Right lung (tissue), 5 donors: ENCODE results near the gene B2M. TPM values are rescaled to one million over a fixed set of nuclear protein-coding genes. Genes with fewer than 3 reads are reported as not detected.
"Not testable (repeated sequence)": the region's sequence is repeated elsewhere in the genome, so short reads cannot be mapped to it uniquely, and the experiment has no call there.

ENCODE experiments used
- DNase-seq, 2 donors: peaks; one replicate each; pipeline ENCODE4 v3.0.0-alpha.2; 2013
- polyA plus RNA-seq, 5 donors: library from polyadenylated mRNA; unstranded; fragments of 120-200 nt; gene quantifications; one replicate each; pipeline versions ENCODE4 v1.2.1 to v1.2.3, GENCODE V29; 2013; ENCODE audit warnings: inconsistent platforms in 1 of 5, low replicate concordance in 1 of 5; ENCODE audit not compliant: insufficient read length in 5 of 5, insufficient read depth in 1 of 5

Gene B2M
- polyA plus RNA-seq, 5 donors = 1,333 to 1,801 (median 1,405) TPM

DNA sequence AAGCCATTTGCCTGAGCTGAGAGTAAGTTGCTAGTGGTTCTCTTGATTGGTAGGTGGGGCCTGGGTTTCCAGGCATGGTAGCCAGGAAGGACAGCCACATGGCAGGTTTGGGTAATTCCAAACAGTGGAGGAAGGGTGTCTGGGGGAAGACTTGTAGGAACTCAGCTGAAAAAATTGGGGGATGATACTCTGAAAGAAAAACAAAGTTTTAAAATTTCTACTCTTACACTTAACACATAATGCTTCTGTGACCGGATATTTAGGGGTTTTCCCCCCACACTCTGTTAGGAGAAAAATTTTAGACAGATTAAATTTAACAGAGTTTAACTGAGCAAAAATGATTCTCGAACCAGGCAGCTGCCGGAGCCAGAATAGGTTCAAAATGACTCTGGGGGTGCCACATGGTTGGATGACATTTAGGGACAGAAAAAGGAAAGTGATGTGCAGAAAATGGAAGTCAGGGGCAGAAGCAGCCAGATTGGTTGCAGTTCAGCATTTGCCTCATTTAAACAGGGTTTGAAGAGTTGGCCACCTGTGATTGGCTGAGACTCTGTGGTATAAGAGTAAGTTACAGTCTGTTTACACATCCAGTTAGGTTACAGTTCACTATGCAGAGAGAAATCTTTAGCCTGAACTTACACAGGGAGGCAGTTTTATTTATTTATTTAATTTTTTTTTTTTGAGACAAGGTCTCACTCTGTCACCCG is 8.1 kb downstream of the B2M start:
- no peak for DNase-seq

- DNase-seq = not testable (repeated sequence)
These were observed 8.7 kb downstream of the B2M start for GRCh38 chr15:44720000-44720435.

GRCh38 chr15:44720460-44721176 is 9.3 kb downstream of the B2M start:
- DNase-seq = no peak

DNA sequence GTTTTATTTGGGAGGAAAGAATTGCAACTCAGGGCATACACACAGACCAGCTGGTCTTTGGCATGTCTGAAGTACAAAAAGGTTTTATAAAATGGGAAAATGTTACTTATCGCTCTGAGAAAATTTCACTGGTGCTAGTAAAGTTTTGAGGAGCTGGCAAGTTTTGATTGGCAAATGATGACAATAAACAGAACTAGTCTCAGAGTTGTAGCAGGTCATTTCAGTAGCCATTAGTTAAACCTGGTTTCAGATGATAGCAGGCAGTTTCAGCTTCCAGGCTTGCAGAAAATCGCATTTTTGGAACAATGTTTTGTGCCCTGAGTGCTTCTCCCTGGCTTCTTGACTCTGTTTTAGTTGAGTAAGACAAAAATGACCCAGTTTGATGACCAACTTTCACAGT is 10.7 kb downstream of the B2M start:
- no peak for DNase-seq

DNA sequence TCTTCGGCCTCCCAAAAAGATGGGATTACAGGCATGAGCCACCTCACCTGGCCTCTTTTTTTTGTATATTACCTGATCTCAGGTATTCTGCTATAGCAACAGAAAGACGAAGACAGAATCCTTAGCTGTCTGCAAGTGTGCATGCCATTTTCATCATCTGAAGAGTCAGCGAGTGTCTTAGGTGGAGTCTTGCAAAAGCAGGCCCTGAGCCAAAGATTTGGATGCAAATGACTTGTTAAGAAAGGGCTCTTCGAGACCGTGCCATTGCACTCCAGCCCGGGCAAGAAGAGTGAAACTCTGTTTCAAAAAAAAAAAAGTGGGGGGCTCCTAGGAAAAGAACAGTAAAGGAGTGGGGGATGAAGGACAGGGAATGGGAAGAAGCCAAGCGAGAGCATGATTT is 14.8 kb downstream of the B2M start:
- no peak for DNase-seq

- peak in 1 of 2 donors; percentile 23 for DNase-seq
These were observed 15.5 kb downstream of the B2M start for GRCh38 chr15:44726568-44727484.

- no peak for DNase-seq
These were observed 16.3 kb downstream of the B2M start for GRCh38 chr15:44727485-44728231.

GRCh38 chr15:44728232-44728575 is 16.9 kb downstream of the B2M start:
- DNase-seq = not testable (repeated sequence)

DNA sequence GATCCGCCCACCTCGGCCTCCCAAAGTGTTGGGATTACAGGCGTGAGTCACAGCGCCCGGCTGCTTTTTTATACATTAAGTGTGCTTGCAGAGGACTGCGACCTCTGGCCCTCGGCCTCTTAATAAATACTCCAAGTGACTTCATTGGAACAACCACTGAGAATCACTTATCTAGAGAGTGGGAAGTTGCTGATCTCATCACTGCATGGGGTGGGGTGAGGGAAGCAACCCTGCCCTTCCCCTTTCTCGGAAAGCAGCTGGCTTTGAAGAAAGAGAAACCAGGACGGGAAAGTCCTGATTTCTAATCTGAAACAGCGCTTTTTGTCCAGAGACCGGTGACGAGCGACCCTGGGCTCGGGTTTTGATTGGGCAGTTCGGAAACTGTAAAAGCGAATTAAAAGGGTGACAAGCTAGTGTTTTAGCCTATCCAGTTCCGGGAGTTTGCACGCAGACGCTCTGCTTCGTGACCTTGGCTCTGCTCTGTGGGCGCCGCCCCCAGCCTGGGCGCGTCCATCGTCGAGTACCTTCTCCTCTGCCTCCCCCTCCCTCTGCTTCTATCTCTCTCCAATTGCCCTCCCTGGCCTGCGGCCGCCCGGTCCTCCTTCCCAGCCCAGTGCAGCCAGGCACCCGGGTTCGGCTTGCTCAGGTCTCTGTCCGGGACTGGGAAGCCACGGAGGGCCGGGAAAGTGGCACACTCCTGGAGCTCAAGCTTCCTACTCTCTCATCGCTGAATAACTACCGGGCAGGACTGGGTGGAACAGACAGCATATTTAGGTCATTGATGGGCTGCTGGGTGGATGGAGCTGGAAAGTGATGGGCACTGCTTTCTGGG is 17.5 kb downstream of the B2M start:
- DNase-seq = peak; percentile 96 to 98

DNA sequence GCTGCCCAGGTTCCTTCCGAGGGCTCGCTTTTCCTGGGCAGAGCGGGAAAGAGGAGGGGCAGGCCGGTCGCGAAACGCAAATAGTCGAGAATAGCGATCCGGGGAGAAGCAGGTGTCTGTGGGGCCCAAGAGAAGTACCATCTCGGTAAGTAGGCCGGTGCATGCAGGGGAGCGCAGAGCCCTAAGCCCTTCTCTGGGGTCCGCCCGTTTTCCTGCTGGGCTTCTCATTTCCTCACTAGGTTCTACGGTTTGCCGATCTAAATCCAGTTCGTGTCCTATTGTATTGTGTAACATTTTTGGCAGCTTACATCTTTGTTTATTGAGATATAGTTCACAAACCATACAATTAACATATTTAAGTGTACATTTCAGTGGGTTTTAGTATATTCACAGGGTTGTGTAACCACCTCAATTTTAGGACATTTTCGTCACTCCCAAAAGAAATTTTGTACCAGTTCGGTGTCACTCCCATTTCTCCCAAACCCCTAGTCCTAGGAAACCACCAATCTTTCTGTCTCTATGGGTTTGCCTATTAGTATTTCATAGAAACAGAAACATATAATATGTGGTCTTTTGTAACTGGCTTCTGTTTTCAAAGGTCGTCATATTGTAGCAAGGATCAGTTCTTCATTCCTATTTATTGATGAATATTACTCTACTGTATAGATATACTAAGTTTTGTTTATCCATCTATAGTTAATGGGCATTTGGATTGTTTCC is 18.3 kb downstream of the B2M start:
- DNase-seq = peak in 1 of 2 donors; percentile 48

GRCh38 chr15:44734839-44735481 is 23.6 kb downstream of the B2M start:
- DNase-seq = no peak

DNA sequence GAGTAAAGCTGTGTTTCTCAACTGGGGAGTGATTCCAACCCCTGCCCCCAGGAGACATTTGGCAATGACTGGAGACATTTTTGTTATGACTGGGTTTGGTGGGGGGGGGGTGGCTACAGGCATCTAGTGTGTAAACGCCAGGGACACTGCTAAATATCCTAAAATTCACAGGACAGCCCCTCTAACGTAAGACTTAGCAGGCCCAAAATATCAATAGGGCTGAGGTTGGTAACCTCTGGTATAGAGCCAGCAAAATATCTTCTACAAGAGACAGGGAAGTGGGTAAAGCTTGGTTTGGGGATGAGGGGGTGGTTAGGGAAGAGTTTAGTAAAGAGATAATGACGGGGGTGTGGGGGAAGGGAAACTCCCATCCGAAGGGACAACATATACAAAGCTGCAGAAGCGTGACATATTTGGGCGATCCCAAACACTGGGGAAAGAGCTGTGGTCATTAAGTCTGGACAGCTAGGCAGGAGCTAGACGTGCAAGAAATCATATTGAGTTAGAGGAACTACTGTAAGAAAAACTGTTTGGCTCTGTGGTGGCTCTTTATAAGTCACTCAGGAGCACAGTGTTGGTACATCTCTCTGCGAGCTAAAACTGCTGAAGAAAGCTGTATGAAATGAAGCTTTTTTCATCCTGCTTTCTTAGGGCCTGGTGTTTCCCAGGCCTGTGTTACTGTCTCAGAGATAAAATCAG is 24.3 kb downstream of the B2M start:
- DNase-seq = no peak

- no peak for DNase-seq
These were observed 25.0 kb downstream of the B2M start, which contains the start of gene TRIM69 for GRCh38 chr15:44736181-44736765. TSS of gene TRIM69 (plus strand) at chr15:44736528. CDS start at chr15:44736705, 177 bp downstream.

- DNase-seq = peak in 1 of 2 donors; percentile 48
These were observed 27.1 kb downstream of the B2M start for GRCh38 chr15:44738340-44738984.

DNA sequence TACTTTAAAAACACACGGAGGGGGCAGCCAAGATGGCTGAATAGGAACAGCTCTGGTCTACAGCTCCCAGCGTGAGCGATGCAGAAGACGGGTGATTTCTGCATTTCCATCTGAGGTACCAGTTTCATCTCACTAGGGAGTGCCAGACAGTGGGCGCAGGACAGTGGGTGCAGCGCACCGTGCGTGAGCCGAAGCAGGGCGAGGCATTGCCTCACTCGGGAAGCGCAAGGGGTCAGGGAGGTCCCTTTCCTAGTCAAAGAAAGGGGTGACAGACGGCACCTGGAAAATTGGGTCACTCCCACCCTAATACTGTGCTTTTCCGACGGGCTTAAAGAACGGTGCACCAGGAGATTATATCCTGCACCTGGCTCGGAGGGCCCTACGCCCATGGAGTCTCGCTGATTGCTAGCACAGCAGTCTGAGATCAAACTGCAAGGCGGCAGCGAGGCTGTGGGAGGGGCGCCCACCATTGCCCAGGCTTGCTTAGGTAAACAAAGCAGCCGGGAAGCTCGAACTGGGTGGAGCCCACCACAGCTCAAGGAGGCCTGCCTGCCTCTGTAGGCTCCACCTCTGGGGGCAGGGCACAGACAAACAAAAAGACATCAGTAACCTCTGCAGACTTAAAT is 28.0 kb downstream of the B2M start:
- DNase-seq = not testable (repeated sequence)

DNA sequence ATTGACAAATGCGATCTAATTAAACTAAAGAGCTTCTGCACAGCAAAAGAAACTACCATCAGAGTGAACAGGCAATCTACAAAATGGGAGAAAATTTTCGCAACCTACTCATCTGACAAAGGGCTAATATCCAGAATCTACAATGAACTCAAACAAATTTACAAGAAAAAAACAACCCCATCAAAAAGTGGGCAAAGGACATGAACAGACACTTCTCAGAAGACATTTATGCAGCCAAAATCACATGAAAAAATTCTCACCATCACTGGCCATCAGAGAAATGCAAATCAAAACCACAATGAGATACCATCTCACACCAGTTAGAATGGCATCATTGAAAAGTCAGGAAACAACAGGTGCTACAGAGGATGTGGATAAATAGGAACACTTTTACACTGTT is 32.1 kb downstream of the B2M start:
- DNase-seq = not testable (repeated sequence)

DNA sequence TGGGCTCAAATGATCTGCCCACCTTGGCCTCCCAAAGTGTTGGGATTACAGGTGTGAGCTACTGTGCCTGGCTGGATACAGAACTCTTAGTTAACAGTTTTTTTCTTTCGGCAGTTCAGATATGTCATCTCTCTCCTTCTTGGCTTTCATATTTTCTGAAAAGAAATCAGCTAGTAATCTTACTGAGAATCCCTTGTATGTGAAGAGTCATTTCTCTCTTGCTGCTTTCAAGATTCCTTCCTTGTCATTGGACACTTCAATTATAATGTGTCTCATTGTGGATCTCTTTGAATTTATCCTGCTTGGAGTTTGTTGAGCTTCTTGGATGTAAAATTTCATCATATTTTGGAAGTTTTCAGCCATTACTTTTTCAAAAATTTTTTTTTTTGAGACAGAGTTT is 42.0 kb downstream of the B2M start:
- no peak for DNase-seq
